Measurements from ENCODE around the gene ZNF282.

Gene ZNF282

GRCh38 chr7:149209518-149210269, 14.3 kb downstream of the ZNF282 start:
- in situ Hi-C loops (cut with HindIII; ENCODE audit: low sequenced_read_pairs) = no loop called here
- peak; percentile 70 for TF ChIP-seq CTCF (IDR thresholded peaks at IDR 0.05; ENCODE audit: low read depth, low read length, missing control alignments)
- no peak overlapping the region for H3K4me3 ChIP-seq (ENCODE audit: low read depth, low read length)
- no peak for DNase-seq (ENCODE audit: low read depth)

- DNase-seq (ENCODE audit: low read depth) = no peak
- in situ Hi-C loops (cut with HindIII; ENCODE audit: low sequenced_read_pairs) = no loop called here
- no peak overlapping the region for H3K4me3 ChIP-seq (ENCODE audit: low read depth, low read length)
- TF ChIP-seq CTCF (IDR thresholded peaks at IDR 0.05; ENCODE audit: low read depth, low read length, missing control alignments) = no peak
Measured at GRCh38 chr7:149210551-149210950, 15.2 kb downstream of the ZNF282 start.

- in situ Hi-C loops (cut with HindIII; ENCODE audit: low sequenced_read_pairs) = no loop called here
- no peak for TF ChIP-seq CTCF (IDR thresholded peaks at IDR 0.05; ENCODE audit: low read depth, low read length, missing control alignments)
- DNase-seq (ENCODE audit: low read depth) = no peak
- no peak overlapping the region for H3K4me3 ChIP-seq (ENCODE audit: low read depth, low read length)
Measured at GRCh38 chr7:149214020-149214720, 18.8 kb downstream of the ZNF282 start.

GRCh38 chr7:149216402-149216801, 21.1 kb downstream of the ZNF282 start:
- no peak overlapping the region for H3K4me3 ChIP-seq (ENCODE audit: low read depth, low read length)
- in situ Hi-C loops (cut with HindIII; ENCODE audit: low sequenced_read_pairs) = no loop called here
- DNase-seq (ENCODE audit: low read depth) = no peak
- TF ChIP-seq CTCF (IDR thresholded peaks at IDR 0.05; ENCODE audit: low read depth, low read length, missing control alignments) = no peak

GRCh38 chr7:149217570-149217969, 22.2 kb downstream of the ZNF282 start:
- in situ Hi-C loops (cut with HindIII; ENCODE audit: low sequenced_read_pairs) = no loop called here
- H3K4me3 ChIP-seq (ENCODE audit: low read depth, low read length) = no peak overlapping the region
- no peak for TF ChIP-seq CTCF (IDR thresholded peaks at IDR 0.05; ENCODE audit: low read depth, low read length, missing control alignments)
- no peak for DNase-seq (ENCODE audit: low read depth)

- no peak overlapping the region for H3K4me3 ChIP-seq (ENCODE audit: low read depth, low read length)
- no peak for TF ChIP-seq CTCF (IDR thresholded peaks at IDR 0.05; ENCODE audit: low read depth, low read length, missing control alignments)
- in situ Hi-C loops (cut with HindIII; ENCODE audit: low sequenced_read_pairs) = no loop called here
- DNase-seq (ENCODE audit: low read depth) = peak; percentile 19
Measured at GRCh38 chr7:149218469-149219420, 23.4 kb downstream of the ZNF282 start.
